HepG2 (cell line): ENCODE data around the gene HELZ2. TPM values are rescaled to one million over a fixed set of nuclear protein-coding genes. Genes with fewer than 3 reads are reported as not detected.
A peak's percentile ranks its signal among the peaks of the same experiment; 100 is the strongest.

Source experiments
- ATF7-NPFF ChIP-seq: sonication (generic); formaldehyde crosslinking; IDR thresholded peaks from 2 replicates; pipeline ENCODE4 v1.8.1; 2023; ENCODE audit warnings: mild to moderate bottlenecking, low read depth, missing genetic modification reagents, moderate library complexity
- ERF ChIP-seq: IDR thresholded peaks from 2 replicates; pipeline ENCODE4 v1.6.1; 2018; ENCODE audit warnings: missing biosample characterization, missing genetic modification reagents
- HIC2 ChIP-seq: sonication (generic); formaldehyde crosslinking; IDR thresholded peaks from 2 replicates; pipeline ENCODE4 v1.9.0; 2022; ENCODE audit warnings: low read depth, missing genetic modification reagents
- HMG20B ChIP-seq: conservative IDR thresholded peaks from 2 replicates; pipeline ENCODE4 v1.6.1; 2016; ENCODE audit warnings: missing genetic modification reagents, missing compliant biosample characterization
- HMGXB4 ChIP-seq, 2 experiments: sonication (generic) in 1 of 2; formaldehyde crosslinking in 1 of 2; IDR thresholded peaks; 2 replicates each; pipeline versions ENCODE4 v1.4.0 to v1.6.1; 2018 to 2020; ENCODE audit warnings: missing genetic modification reagents in 2 of 2, borderline replicate concordance in 1 of 2, low read depth in 1 of 2, mild to moderate bottlenecking in 1 of 2, missing biosample characterization in 1 of 2
- HNRNPH1 ChIP-seq: fragments of 200-400 bp; formaldehyde crosslinking; optimal IDR thresholded peaks from 2 replicates; pipeline ENCODE3; 2017; ENCODE audit warnings: mild to moderate bottlenecking, low read depth, low read length
- HNRNPL ChIP-seq: fragments of 200-400 bp; formaldehyde crosslinking; IDR thresholded peaks from 2 replicates; pipeline ENCODE4 v1.6.1; 2017; ENCODE audit warnings: mild to moderate bottlenecking, low read depth, low read length
- KLF9 ChIP-seq: IDR thresholded peaks from 2 replicates; pipeline ENCODE4 v1.6.1; 2016; ENCODE audit warnings: low read depth
- NRL ChIP-seq: sonication (generic); formaldehyde crosslinking; IDR thresholded peaks from 2 replicates; pipeline ENCODE4 v1.5.0; 2020; ENCODE audit warnings: missing genetic modification reagents, mild to moderate bottlenecking, moderate library complexity, borderline replicate concordance
- PRDM10 ChIP-seq: sonication (generic); formaldehyde crosslinking; IDR thresholded peaks from 2 replicates; pipeline ENCODE4 v1.4.0; 2020; ENCODE audit warnings: low read depth, missing genetic modification reagents
- SOX6 ChIP-seq, 2 experiments: fragments of 450-650 bp in 1 of 2; sonication (generic) in 1 of 2; formaldehyde crosslinking in 1 of 2; IDR thresholded peaks; 2 replicates each; pipeline versions ENCODE4 v1.4.0 to v1.6.1; 2017 to 2020; ENCODE audit warnings: antibody characterized with exemption in 1 of 2, mild to moderate bottlenecking in 1 of 2, missing genetic modification reagents in 1 of 2
- TEAD3 ChIP-seq: optimal IDR thresholded peaks from 2 replicates; pipeline ENCODE3; 2016; ENCODE audit warnings: borderline replicate concordance
- TSC22D2 ChIP-seq: sonication (generic); formaldehyde crosslinking; IDR thresholded peaks from 2 replicates; pipeline ENCODE4 v1.5.1; 2020; ENCODE audit warnings: missing genetic modification reagents, mild to moderate bottlenecking, borderline replicate concordance
- ZFP91 ChIP-seq: sonication (generic); formaldehyde crosslinking; IDR thresholded peaks from 2 replicates; pipeline ENCODE4 v1.9.0; 2022; ENCODE audit warnings: missing genetic modification reagents, mild to moderate bottlenecking, borderline replicate concordance
- ZFX ChIP-seq: sonication (generic); formaldehyde crosslinking; IDR thresholded peaks from 2 replicates; pipeline ENCODE4 v1.4.0; 2020; ENCODE audit warnings: mild to moderate bottlenecking, low read depth, missing genetic modification reagents, moderate library complexity
- ZNF274 ChIP-seq: sonication (generic); formaldehyde crosslinking; IDR thresholded peaks from 2 replicates; pipeline ENCODE4 v1.5.1; 2020; ENCODE audit warnings: mild to moderate bottlenecking, missing genetic modification reagents
- ZSCAN20 ChIP-seq: sonication (generic); formaldehyde crosslinking; IDR thresholded peaks from 2 replicates; pipeline ENCODE4 v1.4.0; 2020; ENCODE audit warnings: missing genetic modification reagents, mild to moderate bottlenecking, borderline replicate concordance
- ZSCAN25 ChIP-seq: sonication (generic); formaldehyde crosslinking; IDR thresholded peaks from 2 replicates; pipeline ENCODE4 v1.8.0; 2022; ENCODE audit warnings: mild to moderate bottlenecking, missing genetic modification reagents
- polyA plus RNA-seq, 8 experiments: library from polyadenylated mRNA; depleted of rRNA in 3 of 8; stranded (reverse) in 7 of 8; unstranded in 1 of 8; fragments of >200 nt; fragmentation: Illumina TruSeq in 4 of 8; extraction: Trizol in 4 of 8; gene quantifications; 2 replicates each; pipeline versions ENCODE4 v1.2.1 to v1.2.3, GENCODE V29; 2011 to 2016; ENCODE audit warnings: low read depth in 4 of 8, missing spikeins in 1 of 8, mixed read lengths in 1 of 8; ENCODE audit not compliant: insufficient read depth in 1 of 8
- total RNA-seq, 5 experiments: library from RNA; depleted of rRNA; stranded (reverse); fragments of >200 nt; fragmentation: Illumina TruSeq; extraction: Trizol; gene quantifications; 2 replicates each; pipeline ENCODE4 v1.2.3, GENCODE V29; 2016; ENCODE audit warnings: low read depth in 1 of 5

The HELZ2 gene
- total and polyA plus RNA-seq, 2 of the 13 experiments (the other 11 are each of a cell fraction or from before 2014, with no cell fraction given), result 9.6 to 10.1 TPM

GRCh38 chr20:63578224-63579016, 4.4 kb upstream of the HELZ2 start (continued):
- TF ChIP-seq ATF7-NPFF (CRISPR knock-in tag) (peak; percentile 55; the same call in 1 of the 2 replicates), ZNF274 (CRISPR knock-in tag) (0 out of 2 replicates have a peak, but pooled peaks have one; percentile 47), ZFP91 (peak; percentile 32; the same call in 1 of the 2 replicates), HNRNPL (peak; percentile 97), ZSCAN20 (no peak), PRDM10 (CRISPR knock-in tag) (0 out of 2 replicates have a peak, but pooled peaks have one; percentile 21), ZSCAN25 (CRISPR knock-in tag) (peak; percentile 66; the same call in 1 of the 2 replicates), ERF (CRISPR knock-in tag) (0 out of 2 replicates have a peak, but pooled peaks have one; percentile 34), HIC2 (peak; percentile 75), KLF9 (CRISPR knock-in tag) (no peak), TSC22D2 (CRISPR knock-in tag) (peak; percentile 60; the same call in 1 of the 2 replicates), HMGXB4 (CRISPR knock-in tag; IDR thresholded peaks at IDR 0.05; ENCODE audit: borderline replicate concordance in 1 of 2, low read depth in 1 of 2) (peak in 1 of 2 experiments; percentile 71; a peak in 3 of 4 replicates), TEAD3 (peak; percentile 23), ZFX (CRISPR knock-in tag) (peak; percentile 50; the same call in 1 of the 2 replicates), HNRNPH1 (no peak), NRL (CRISPR knock-in tag) (peak; percentile 65; the same call in 1 of the 2 replicates), HMG20B (no peak), SOX6 (IDR thresholded peaks at IDR 0.05) (no peak), SOX6 (CRISPR knock-in tag; IDR thresholded peaks at IDR 0.05) (0 out of 2 replicates have a peak, but pooled peaks have one; percentile 6)
